ENCODE results near the gene ADCY9. TPM values are rescaled to one million over a fixed set of nuclear protein-coding genes. Genes with fewer than 3 reads are reported as not detected.

The ADCY9 gene
- total RNA-seq, 1 experiment from 2014 or later: 10.5 TPM

DNA sequence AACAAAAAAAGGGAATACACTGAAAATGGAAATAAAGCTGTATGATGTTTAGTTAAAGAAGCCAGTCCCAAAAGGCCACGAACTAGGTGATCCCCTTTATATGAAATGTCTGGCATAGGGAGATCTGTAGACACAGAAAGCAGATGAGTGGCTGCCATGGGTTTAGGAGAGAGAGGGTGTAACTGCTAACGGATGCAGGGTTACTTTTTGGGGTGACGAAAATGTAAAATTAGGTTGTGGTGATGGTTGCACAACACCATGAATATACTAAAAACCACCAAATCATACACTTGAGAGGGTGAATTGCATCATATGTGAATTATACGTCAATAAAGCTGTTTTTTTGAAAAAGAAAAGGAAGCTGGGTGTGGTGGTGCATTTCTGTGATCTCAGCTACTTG lies 99.6 kb downstream of the ADCY9 start:
- TF ChIP-seq EZH2 (IDR thresholded peaks at IDR 0.05; ENCODE audit: low read depth): no peak
- TF ChIP-seq, protein P1, sequence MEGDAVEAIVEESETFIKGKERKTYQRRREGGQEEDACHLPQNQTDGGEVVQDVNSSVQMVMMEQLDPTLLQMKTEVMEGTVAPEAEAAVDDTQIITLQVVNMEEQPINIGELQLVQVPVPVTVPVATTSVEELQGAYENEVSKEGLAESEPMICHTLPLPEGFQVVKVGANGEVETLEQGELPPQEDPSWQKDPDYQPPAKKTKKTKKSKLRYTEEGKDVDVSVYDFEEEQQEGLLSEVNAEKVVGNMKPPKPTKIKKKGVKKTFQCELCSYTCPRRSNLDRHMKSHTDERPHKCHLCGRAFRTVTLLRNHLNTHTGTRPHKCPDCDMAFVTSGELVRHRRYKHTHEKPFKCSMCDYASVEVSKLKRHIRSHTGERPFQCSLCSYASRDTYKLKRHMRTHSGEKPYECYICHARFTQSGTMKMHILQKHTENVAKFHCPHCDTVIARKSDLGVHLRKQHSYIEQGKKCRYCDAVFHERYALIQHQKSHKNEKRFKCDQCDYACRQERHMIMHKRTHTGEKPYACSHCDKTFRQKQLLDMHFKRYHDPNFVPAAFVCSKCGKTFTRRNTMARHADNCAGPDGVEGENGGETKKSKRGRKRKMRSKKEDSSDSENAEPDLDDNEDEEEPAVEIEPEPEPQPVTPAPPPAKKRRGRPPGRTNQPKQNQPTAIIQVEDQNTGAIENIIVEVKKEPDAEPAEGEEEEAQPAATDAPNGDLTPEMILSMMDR (conservative IDR thresholded peaks at IDR 0.05): no peak
- intact Hi-C loops (cut with micrococcal nuclease; ENCODE audit: unreplicated experiment): no loop called here
- Histone ChIP-seq H3K4me2 (no peak overlapping the region), H3K4me3 (no peak overlapping the region), H3K36me3 (ENCODE audit: low read depth) (no peaks in the 10 kb centered on the region), H3F3A (ENCODE audit: insufficient read depth, low read depth) (peaks cover 20% of the 10 kb centered on the region; the same call in 1 of the 2 replicates), H2AFZ (no peak overlapping the region), H4K20me1 (ENCODE audit: insufficient read depth) (no peaks in the 10 kb centered on the region), H3K9me3 (ENCODE audit: insufficient read depth, low read depth) (no peaks in the 10 kb centered on the region), H3K9me2 (ENCODE audit: insufficient read depth) (no peaks in the 10 kb centered on the region), H3K4me1 (replicated peaks; ENCODE audit: insufficient read depth) (peaks cover 22% of the 10 kb centered on the region), H3K27me3 (ENCODE audit: insufficient read depth, low read depth) (no peaks in the 10 kb centered on the region), H3K27ac (no peak overlapping the region), H3K79me2 (ENCODE audit: low read depth) (no peaks in the 10 kb centered on the region)
- no TSS peak for BruUV-seq (replicated peaks)
- POLR2A ChIA-PET (ENCODE audit: unreplicated experiment): interaction anchor here (0.5 kb wide), 1 partner anchor 997 kb away, joined by 4 read pairs; the partner anchor contains the start of gene TNFRSF12A
- DNase-seq: no peak
- CTCF ChIA-PET: no interaction called here

GRCh38 chr16:4016005-4016352 lies 100.3 kb downstream of the ADCY9 start:
- intact Hi-C loops (cut with micrococcal nuclease; ENCODE audit: unreplicated experiment): no loop called here
- H3K4me2 ChIP-seq: no peak overlapping the region
- H2AFZ ChIP-seq: no peak overlapping the region
- no peaks in the 10 kb centered on the region for H3K9me2 ChIP-seq (ENCODE audit: insufficient read depth)
- H3F3A ChIP-seq (ENCODE audit: insufficient read depth, low read depth): peaks cover 16% of the 10 kb centered on the region; the same call in 1 of the 2 replicates
- no peaks in the 10 kb centered on the region for H3K9me3 ChIP-seq (ENCODE audit: insufficient read depth, low read depth)
- TF ChIP-seq EZH2 (IDR thresholded peaks at IDR 0.05; ENCODE audit: low read depth): no peak
- TF ChIP-seq, protein P1 (conservative IDR thresholded peaks at IDR 0.05): no peak
- POLR2A ChIA-PET (ENCODE audit: unreplicated experiment): interaction anchor here (0.5 kb wide), 1 partner anchor 996 kb away, joined by 4 read pairs; the partner anchor contains the start of gene TNFRSF12A
- H3K27me3 ChIP-seq (ENCODE audit: insufficient read depth, low read depth): no peaks in the 10 kb centered on the region
- CTCF ChIA-PET: no interaction called here
- DNase-seq: no peak
- H3K4me1 ChIP-seq (replicated peaks; ENCODE audit: insufficient read depth): peaks cover 16% of the 10 kb centered on the region
- H3K79me2 ChIP-seq (ENCODE audit: low read depth): no peaks in the 10 kb centered on the region
- no peak overlapping the region for H3K4me3 ChIP-seq
- no peak overlapping the region for H3K27ac ChIP-seq
- H4K20me1 ChIP-seq (ENCODE audit: insufficient read depth): no peaks in the 10 kb centered on the region
- BruUV-seq (replicated peaks): no TSS peak
- no peaks in the 10 kb centered on the region for H3K36me3 ChIP-seq (ENCODE audit: low read depth)

GRCh38 chr16:4015275-4016004 lies 100.8 kb downstream of the ADCY9 start:
- H3K27ac ChIP-seq: no peak overlapping the region
- BruUV-seq (replicated peaks): no TSS peak
- intact Hi-C loops (cut with micrococcal nuclease; ENCODE audit: unreplicated experiment): no loop called here
- no peak overlapping the region for H3K4me2 ChIP-seq
- no peak overlapping the region for H2AFZ ChIP-seq
- no peaks in the 10 kb centered on the region for H3K79me2 ChIP-seq (ENCODE audit: low read depth)
- POLR2A ChIA-PET (ENCODE audit: unreplicated experiment): no interaction called here
- H3K36me3 ChIP-seq (ENCODE audit: low read depth): no peaks in the 10 kb centered on the region
- no peak overlapping the region for H3K4me3 ChIP-seq
- peaks cover 11% of the 10 kb centered on the region; the same call in 1 of the 2 replicates for H3F3A ChIP-seq (ENCODE audit: insufficient read depth, low read depth)
- no peak for TF ChIP-seq EZH2 (IDR thresholded peaks at IDR 0.05; ENCODE audit: low read depth)
- TF ChIP-seq, protein P1 (conservative IDR thresholded peaks at IDR 0.05): no peak
- H3K4me1 ChIP-seq (replicated peaks; ENCODE audit: insufficient read depth): peaks cover 10% of the 10 kb centered on the region; the same call in 1 of the 2 replicates
- H3K27me3 ChIP-seq (ENCODE audit: insufficient read depth, low read depth): no peaks in the 10 kb centered on the region
- H3K9me2 ChIP-seq (ENCODE audit: insufficient read depth): no peaks in the 10 kb centered on the region
- no peaks in the 10 kb centered on the region for H3K9me3 ChIP-seq (ENCODE audit: insufficient read depth, low read depth)
- H4K20me1 ChIP-seq (ENCODE audit: insufficient read depth): no peaks in the 10 kb centered on the region
- no peak for DNase-seq
- CTCF ChIA-PET: no interaction called here

Data from PC-9 (cell line).